Measurements from ENCODE around the gene ASB5.

The ASB5 gene

DNA sequence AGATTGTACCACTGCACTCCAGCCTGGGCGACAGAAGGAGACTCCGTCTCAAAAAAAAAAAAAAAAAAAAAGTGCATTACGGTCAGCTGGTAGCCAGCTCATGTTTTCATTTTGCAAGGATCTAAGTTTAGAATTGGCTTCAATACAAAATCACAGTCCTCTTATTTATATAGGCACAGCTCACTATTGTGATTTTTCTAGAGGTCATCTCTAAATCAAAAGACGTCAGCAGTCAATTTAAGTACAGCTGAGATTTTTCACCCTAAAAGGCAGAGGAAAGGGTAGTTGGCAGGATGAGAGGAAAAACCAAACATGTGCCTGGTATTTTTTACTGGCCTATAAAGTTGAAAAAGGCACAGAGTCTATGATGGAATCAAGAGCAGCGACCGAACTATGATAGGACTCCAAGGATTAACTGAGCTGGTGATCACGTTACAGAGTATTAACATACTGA lies 30.8 kb downstream of the ASB5 start:
- no peak for DNase-seq (ENCODE audit: low spot score)
- in situ Hi-C loops (cut with MboI; ENCODE audit: low sequenced_read_pairs, unreplicated experiment): no loop called here

DNA sequence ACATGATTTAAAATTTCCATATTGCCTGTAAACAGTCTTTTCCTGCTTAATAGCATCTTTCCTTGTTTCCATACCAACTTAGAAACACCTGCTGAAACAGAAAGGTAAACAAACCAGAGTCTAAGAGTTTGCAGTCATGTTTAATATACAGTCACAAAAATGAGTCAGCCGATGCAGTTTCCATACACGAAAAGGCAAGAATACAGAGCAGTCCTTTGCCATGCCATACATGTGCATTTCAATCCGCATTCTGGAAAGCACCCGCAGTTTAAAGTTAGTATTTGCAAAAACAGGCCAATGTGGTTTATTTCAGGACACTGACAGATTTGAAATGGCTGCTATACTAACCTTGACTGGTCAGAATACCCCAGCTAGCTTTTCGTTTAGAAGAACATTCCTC lies 32.1 kb downstream of the ASB5 start:
- no peak for DNase-seq (ENCODE audit: low spot score)
- TF ChIP-seq, protein P1, sequence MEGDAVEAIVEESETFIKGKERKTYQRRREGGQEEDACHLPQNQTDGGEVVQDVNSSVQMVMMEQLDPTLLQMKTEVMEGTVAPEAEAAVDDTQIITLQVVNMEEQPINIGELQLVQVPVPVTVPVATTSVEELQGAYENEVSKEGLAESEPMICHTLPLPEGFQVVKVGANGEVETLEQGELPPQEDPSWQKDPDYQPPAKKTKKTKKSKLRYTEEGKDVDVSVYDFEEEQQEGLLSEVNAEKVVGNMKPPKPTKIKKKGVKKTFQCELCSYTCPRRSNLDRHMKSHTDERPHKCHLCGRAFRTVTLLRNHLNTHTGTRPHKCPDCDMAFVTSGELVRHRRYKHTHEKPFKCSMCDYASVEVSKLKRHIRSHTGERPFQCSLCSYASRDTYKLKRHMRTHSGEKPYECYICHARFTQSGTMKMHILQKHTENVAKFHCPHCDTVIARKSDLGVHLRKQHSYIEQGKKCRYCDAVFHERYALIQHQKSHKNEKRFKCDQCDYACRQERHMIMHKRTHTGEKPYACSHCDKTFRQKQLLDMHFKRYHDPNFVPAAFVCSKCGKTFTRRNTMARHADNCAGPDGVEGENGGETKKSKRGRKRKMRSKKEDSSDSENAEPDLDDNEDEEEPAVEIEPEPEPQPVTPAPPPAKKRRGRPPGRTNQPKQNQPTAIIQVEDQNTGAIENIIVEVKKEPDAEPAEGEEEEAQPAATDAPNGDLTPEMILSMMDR (IDR thresholded peaks at IDR 0.05; ENCODE audit: borderline replicate concordance, control extremely low read depth, extremely low read depth, insufficient read depth, missing control alignments): no peak
- in situ Hi-C loops (cut with MboI; ENCODE audit: low sequenced_read_pairs, unreplicated experiment): no loop called here

More for the DNA sequence above, 30.8 kb downstream of the ASB5 start:
- TF ChIP-seq, protein P1 (IDR thresholded peaks at IDR 0.05; ENCODE audit: borderline replicate concordance, control extremely low read depth, extremely low read depth, insufficient read depth, missing control alignments): no peak

DNA sequence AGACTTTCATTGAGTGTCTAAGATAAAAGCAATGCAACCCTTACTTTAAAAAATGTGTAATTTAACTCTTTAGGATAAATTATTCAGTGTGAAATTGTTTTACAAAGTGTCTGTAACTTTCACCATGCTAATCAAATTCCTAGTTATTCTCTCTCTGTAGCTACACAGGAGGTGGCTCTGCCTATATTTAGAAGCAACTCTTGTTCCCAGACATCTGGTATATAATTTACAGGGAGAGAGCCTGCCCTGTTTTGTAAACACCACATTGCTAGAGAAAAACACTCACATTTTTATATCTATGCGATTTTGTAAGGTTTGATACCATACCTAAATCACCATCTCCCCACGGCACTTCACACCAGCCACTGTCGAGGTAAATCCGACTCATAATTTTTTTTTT lies 38.2 kb downstream of the ASB5 start:
- no peak for DNase-seq (ENCODE audit: low spot score)
- in situ Hi-C loops (cut with MboI; ENCODE audit: low sequenced_read_pairs, unreplicated experiment): no loop called here
- TF ChIP-seq, protein P1 (IDR thresholded peaks at IDR 0.05; ENCODE audit: borderline replicate concordance, control extremely low read depth, extremely low read depth, insufficient read depth, missing control alignments): no peak

DNA sequence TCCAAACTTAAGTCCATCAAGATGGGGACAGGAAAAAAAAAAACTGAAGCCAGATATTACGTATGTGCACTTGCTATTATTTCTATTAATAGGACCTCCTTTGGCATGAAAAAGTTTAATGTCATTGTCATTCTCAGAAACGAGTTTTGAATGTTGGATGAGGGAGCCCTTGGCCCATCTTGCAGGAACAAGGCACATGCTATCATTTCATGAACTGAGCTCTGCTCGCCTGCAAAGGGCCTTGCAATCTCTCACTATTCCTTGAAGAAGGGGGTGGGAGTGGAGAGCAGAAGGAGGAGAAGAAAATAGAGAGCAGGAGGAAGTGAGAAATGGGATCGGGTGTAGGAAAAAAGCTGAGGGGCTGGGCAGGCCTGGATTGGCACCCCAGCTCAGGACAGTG lies 39.4 kb downstream of the ASB5 start:
- TF ChIP-seq, protein P1 (IDR thresholded peaks at IDR 0.05; ENCODE audit: borderline replicate concordance, control extremely low read depth, extremely low read depth, insufficient read depth, missing control alignments): no peak
- in situ Hi-C loops (cut with MboI; ENCODE audit: low sequenced_read_pairs, unreplicated experiment): no loop called here
- no peak for DNase-seq (ENCODE audit: low spot score)

DNA sequence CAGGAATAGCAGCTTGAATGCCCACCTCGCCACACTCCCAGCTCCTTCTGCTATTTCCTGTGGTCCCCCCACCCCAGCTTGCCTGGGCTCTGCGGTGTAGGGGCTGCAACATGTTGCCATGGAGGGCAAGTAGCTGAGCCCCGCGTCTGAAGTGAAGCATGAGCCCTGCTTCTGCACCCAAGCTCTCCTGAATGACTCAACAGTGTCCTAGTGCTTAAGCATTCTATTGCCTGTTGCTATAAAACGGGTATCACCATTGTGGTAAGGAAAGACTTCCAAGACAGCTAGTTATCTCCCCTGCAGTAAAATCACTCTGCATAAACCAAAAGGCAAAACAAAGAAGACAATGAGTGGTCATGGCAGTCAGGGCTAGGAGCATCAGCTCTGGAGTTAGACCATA lies 42.3 kb downstream of the ASB5 start:
- in situ Hi-C loops (cut with MboI; ENCODE audit: low sequenced_read_pairs, unreplicated experiment): no loop called here
- TF ChIP-seq, protein P1 (IDR thresholded peaks at IDR 0.05; ENCODE audit: borderline replicate concordance, control extremely low read depth, extremely low read depth, insufficient read depth, missing control alignments): no peak
- no peak for DNase-seq (ENCODE audit: low spot score)

DNA sequence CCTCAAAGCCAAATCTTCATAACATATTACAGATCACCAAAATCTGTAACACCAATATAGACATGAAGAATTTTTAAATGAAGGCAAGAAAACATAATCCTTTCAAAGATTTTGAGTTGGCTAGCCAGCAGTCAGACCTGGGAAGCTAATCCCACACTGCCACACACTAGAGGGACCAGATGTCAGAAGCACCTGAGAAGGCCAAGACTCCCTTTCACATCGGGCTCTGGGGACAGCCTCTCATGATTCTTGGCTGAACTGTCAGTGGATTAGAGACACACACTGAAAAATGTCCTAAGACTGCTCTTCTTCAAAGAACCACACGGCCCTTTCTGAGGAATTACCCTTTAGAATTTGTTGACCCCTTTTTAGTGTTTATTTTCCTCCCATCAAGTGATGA lies 45.5 kb downstream of the ASB5 start:
- DNase-seq (ENCODE audit: low spot score): no peak
- in situ Hi-C loops (cut with MboI; ENCODE audit: low sequenced_read_pairs, unreplicated experiment): no loop called here
- TF ChIP-seq, protein P1 (IDR thresholded peaks at IDR 0.05; ENCODE audit: borderline replicate concordance, control extremely low read depth, extremely low read depth, insufficient read depth, missing control alignments): no peak

DNA sequence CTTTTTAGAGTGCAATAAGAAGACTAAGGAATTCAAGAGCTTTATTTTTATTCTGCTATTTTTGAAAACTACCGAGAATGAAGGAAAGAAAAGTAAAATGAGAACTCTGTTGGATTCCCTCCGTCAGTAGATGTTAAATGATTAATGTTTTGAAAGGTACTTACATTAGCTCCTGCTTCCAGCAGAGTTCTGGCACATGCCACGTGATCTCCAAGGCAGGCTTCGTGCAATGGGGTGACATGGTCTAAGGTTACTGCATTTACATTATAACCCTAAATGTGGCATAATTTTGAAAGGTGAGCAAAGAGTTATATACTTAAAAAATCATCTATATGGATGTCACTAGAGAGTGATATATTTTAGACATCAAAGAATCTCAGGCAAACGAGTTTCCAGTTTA lies 46.9 kb downstream of the ASB5 start:
- TF ChIP-seq, protein P1 (IDR thresholded peaks at IDR 0.05; ENCODE audit: borderline replicate concordance, control extremely low read depth, extremely low read depth, insufficient read depth, missing control alignments): no peak
- no peak for DNase-seq (ENCODE audit: low spot score)
- in situ Hi-C loops (cut with MboI; ENCODE audit: low sequenced_read_pairs, unreplicated experiment): no loop called here

All from GM13976 (cell line).